ENCODE results near the gene CLK3.

DNA sequence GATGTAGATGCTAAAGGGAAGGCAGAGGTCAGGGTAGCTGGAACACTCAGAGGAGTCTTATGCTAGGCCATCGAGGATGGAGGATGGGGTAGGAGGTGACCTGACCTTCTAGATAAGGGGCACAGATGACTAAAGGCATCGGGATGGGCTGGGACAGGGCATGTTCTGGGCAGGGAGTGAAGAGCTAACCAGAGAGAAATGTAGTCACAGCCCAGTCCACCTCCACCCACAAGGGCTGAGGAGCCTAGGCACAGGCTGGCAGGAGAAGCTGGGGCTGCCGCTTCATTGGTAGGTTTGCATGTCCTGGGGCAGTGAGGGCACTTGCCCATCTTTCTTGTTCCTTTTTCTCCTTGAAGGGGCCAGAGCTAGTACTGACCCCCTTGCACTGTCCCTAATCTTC is 12.6 kb downstream of the CLK3 start:
- TF ChIP-seq CTCF (IDR thresholded peaks at IDR 0.05 in 4 of 5, conservative IDR thresholded peaks at IDR 0.05 in 1 of 5) (no peak), POLR2A (IDR thresholded peaks at IDR 0.05) (no peak)

Measured in gastrocnemius medialis (tissue), 4 donors.